Upper lobe of left lung (tissue), 6 donors: Measurements from ENCODE around the gene TCEAL9. TPM values are rescaled to one million over a fixed set of nuclear protein-coding genes. Genes with fewer than 3 reads are reported as not detected.

Source experiments
- ATAC-seq, 2 donors: fragments of 200-7000 bp; cut with Tn5 transposase; one replicate each; pipeline ENCODE4 v1.9.1; 2022; ENCODE audit warnings: mild to moderate bottlenecking in 2 of 2, moderate library complexity in 2 of 2; ENCODE audit not compliant: low FRiP score in 2 of 2
- DNase-seq, 2 donors: peaks; one replicate each; pipeline ENCODE4 v3.0.0-alpha.2; 2019 to 2020
- H3K27ac ChIP-seq, 4 donors: fragments of 200-600 bp; sonication (generic); one replicate each; pipeline ENCODE4 v1.5.1; 2016 to 2019
- H3K27me3 ChIP-seq, 4 donors: fragments of 200-600 bp; sonication (generic); one replicate each; pipeline ENCODE4 v1.5.1; 2017 to 2019
- H3K36me3 ChIP-seq, 4 donors: fragments of 200-600 bp; sonication (generic); one replicate each; pipeline ENCODE4 v1.5.1; 2016 to 2019
- H3K4me1 ChIP-seq, 4 donors: fragments of 200-600 bp; sonication (generic); one replicate each; pipeline ENCODE4 v1.5.1; 2018 to 2019
- H3K4me3 ChIP-seq, 4 donors: fragments of 200-600 bp; sonication (generic); one replicate each; pipeline ENCODE4 v1.5.1; 2017 to 2019; ENCODE audit warnings: mild to moderate bottlenecking in 2 of 4, moderate library complexity in 1 of 4
- H3K9me3 ChIP-seq, 4 donors: fragments of 200-600 bp; sonication (generic); one replicate each; pipeline ENCODE4 v1.5.1; 2018 to 2019
- EP300 ChIP-seq, 4 donors: sonication (generic); formaldehyde crosslinking; IDR thresholded peaks; one replicate each; pipeline ENCODE4 v1.5.1; 2017; ENCODE audit warnings: antibody characterized with exemption in 4 of 4, control low read depth in 2 of 4
- POLR2A ChIP-seq, 4 donors: fragments of 450-650 bp; IDR thresholded peaks; one replicate each; pipeline ENCODE4 v1.5.1; 2016 to 2017; ENCODE audit warnings: antibody characterized with exemption in 4 of 4, mild to moderate bottlenecking in 2 of 4
- POLR2AphosphoS5 ChIP-seq, 2 donors: sonication (generic); formaldehyde crosslinking; IDR thresholded peaks; one replicate each; pipeline ENCODE4 v1.5.1; 2017; ENCODE audit warnings: antibody characterized with exemption in 2 of 2
- WGBS, 2 donors: methylation state at CpG; one replicate each; pipeline ENCODE4 v1.1.5; 2017 to 2018; 5-methylcytosine and 5-hydroxymethylcytosine counted together
- total RNA-seq, 6 donors: library from RNA; depleted of rRNA in 4 of 6; stranded (reverse); fragments of >200 nt in 4 of 6; gene quantifications; one replicate each; pipeline versions ENCODE4 v1.1.0 to v1.2.1, GENCODE V29; 2016 to 2021
- TF ChIP-seq, protein P1 (sequence below), 6 experiments: fragments of 450-650 bp in 4 of 6; fragments of 200-600 bp in 2 of 6; sonication (generic) in 2 of 6; IDR thresholded peaks; one replicate each; pipeline ENCODE4 v1.5.1; 2016 to 2019; ENCODE audit warnings: antibody characterized with exemption in 6 of 6
- donor health status: DM: no; HTN: no; CAD: no; lungs with moderate emphysema.
- donor health status: DM: no; HTN: yes; CAD: no; lungs with severe emphysema.

TCEAL9 gene
- total RNA-seq, 6 donors from 2014 or later, result 32.2 to 92.7 (median 36.4) TPM

- 48 to 73% methylated on average over 1 of the region's 1 CpG for WGBS, 2 donors
Observed at GRCh38 chrX:103361798-103362197, 5.5 kb downstream of the TCEAL9 start.

DNA sequence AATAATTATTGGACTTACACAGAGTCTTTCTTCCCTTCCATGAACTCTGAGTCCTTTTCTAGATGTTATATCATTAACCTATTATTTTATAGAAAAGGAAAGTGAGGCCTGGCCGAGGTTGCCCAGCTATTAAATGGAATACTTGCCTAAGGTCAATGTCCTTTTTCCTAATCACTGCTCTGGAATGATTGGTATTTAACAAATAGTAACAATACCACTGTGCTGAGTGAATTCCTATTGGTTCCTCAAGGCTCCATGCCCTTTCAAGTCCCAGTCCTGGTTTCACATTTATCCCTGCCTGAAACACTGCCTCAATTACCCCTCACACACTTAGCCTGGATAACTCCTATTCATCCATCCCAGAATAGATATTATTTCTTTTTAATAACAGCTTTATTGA, 6.2 kb downstream of the TCEAL9 start:
- Histone ChIP-seq H3K9me3 (no peaks in the 10 kb centered on the region), H3K27ac (no peak overlapping the region), H3K4me1 (no peaks in the 10 kb centered on the region), H3K4me3 (no peak overlapping the region), H3K27me3 (no peaks in the 10 kb centered on the region), H3K36me3 (no peaks in the 10 kb centered on the region)
- no peak for DNase-seq
- 25 to 48% methylated on average over 1 of the region's 1 CpG for WGBS, 2 donors
- TF ChIP-seq, protein P1, sequence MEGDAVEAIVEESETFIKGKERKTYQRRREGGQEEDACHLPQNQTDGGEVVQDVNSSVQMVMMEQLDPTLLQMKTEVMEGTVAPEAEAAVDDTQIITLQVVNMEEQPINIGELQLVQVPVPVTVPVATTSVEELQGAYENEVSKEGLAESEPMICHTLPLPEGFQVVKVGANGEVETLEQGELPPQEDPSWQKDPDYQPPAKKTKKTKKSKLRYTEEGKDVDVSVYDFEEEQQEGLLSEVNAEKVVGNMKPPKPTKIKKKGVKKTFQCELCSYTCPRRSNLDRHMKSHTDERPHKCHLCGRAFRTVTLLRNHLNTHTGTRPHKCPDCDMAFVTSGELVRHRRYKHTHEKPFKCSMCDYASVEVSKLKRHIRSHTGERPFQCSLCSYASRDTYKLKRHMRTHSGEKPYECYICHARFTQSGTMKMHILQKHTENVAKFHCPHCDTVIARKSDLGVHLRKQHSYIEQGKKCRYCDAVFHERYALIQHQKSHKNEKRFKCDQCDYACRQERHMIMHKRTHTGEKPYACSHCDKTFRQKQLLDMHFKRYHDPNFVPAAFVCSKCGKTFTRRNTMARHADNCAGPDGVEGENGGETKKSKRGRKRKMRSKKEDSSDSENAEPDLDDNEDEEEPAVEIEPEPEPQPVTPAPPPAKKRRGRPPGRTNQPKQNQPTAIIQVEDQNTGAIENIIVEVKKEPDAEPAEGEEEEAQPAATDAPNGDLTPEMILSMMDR (IDR thresholded peaks at IDR 0.05), result no peak
- TF ChIP-seq POLR2AphosphoS5 (IDR thresholded peaks at IDR 0.05) (no peak), EP300 (IDR thresholded peaks at IDR 0.05) (no peak), POLR2A (IDR thresholded peaks at IDR 0.05) (no peak)
- no peak for ATAC-seq

More at GRCh38 chrX:103361798-103362197, 5.5 kb downstream of the TCEAL9 start:
- Histone ChIP-seq H3K4me1 (no peaks in the 10 kb centered on the region), H3K27me3 (no peaks in the 10 kb centered on the region), H3K36me3 (no peaks in the 10 kb centered on the region), H3K4me3 (no peak overlapping the region), H3K9me3 (no peaks in the 10 kb centered on the region), H3K27ac (no peak overlapping the region)
- no peak for DNase-seq
- ATAC-seq, result no peak
- TF ChIP-seq POLR2AphosphoS5 (IDR thresholded peaks at IDR 0.05) (no peak), EP300 (IDR thresholded peaks at IDR 0.05) (no peak), POLR2A (IDR thresholded peaks at IDR 0.05) (no peak)
- TF ChIP-seq, protein P1 (IDR thresholded peaks at IDR 0.05), result no peak

DNA sequence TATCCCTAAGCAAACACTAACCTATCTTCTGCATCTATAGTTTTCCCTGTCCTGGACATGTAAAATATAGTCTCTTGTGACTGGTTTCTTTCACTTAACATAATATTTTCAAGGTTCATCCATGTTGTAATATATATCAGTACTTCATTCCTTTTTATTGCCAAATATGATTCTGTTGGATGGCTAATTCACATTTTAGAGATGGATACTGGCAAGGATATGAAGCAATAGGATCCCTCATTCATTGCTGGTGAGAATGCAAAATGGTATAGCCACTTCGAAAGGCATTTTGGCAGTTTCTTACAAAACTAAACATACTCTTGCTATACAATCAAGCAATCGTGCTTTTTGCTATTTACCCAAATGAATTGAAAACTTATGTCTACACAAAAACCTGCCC, 6.7 kb downstream of the TCEAL9 start:
- H3K4me3 ChIP-seq, result no peak overlapping the region
- ATAC-seq, result no peak
- DNase-seq, result no peak
- TF ChIP-seq EP300 (IDR thresholded peaks at IDR 0.05), result no peak
- TF ChIP-seq POLR2AphosphoS5 (IDR thresholded peaks at IDR 0.05), result no peak
- TF ChIP-seq, protein P1 (IDR thresholded peaks at IDR 0.05), result no peak
- TF ChIP-seq POLR2A (IDR thresholded peaks at IDR 0.05), result no peak
- 83 to 92% methylated on average over 2 of the region's 2 CpGs for WGBS, 2 donors
- H3K27me3 ChIP-seq, result no peaks in the 10 kb centered on the region
- no peaks in the 10 kb centered on the region for H3K4me1 ChIP-seq
- H3K36me3 ChIP-seq, result no peaks in the 10 kb centered on the region
- no peaks in the 10 kb centered on the region for H3K9me3 ChIP-seq
- H3K27ac ChIP-seq, result no peak overlapping the region

GRCh38 chrX:103367502-103367901, 11.2 kb downstream of the TCEAL9 start:
- ATAC-seq, result no peak
- Histone ChIP-seq H3K27me3 (no peaks in the 10 kb centered on the region), H3K27ac (no peak overlapping the region), H3K4me3 (no peak overlapping the region), H3K4me1 (no peaks in the 10 kb centered on the region), H3K36me3 (no peaks in the 10 kb centered on the region), H3K9me3 (no peaks in the 10 kb centered on the region)
- TF ChIP-seq POLR2AphosphoS5 (IDR thresholded peaks at IDR 0.05) (no peak), EP300 (IDR thresholded peaks at IDR 0.05) (no peak)
- 61 to 100% methylated on average over 1 of the region's 1 CpG for WGBS, 2 donors
- DNase-seq, result no peak

GRCh38 chrX:103369479-103369878, 13.2 kb downstream of the TCEAL9 start:
- Histone ChIP-seq H3K9me3 (no peaks in the 10 kb centered on the region), H3K27me3 (no peaks in the 10 kb centered on the region), H3K36me3 (no peaks in the 10 kb centered on the region), H3K27ac (no peak overlapping the region), H3K4me3 (no peak overlapping the region), H3K4me1 (no peaks in the 10 kb centered on the region)
- DNase-seq (no peak), ATAC-seq (no peak)
- TF ChIP-seq EP300 (IDR thresholded peaks at IDR 0.05) (no peak), POLR2AphosphoS5 (IDR thresholded peaks at IDR 0.05) (no peak), POLR2A (IDR thresholded peaks at IDR 0.05) (no peak)
- TF ChIP-seq, protein P1 (IDR thresholded peaks at IDR 0.05), result no peak
